22Rv1 (cell line): ENCODE data around the gene CREB3L4.

Source experiments
- H3K27ac ChIP-seq: fragments of 450-650 bp; 2 replicates; pipeline ENCODE4 v1.5.1; 2017
- CTCF ChIP-seq: fragments of 450-650 bp; IDR thresholded peaks from 2 replicates; pipeline ENCODE4 v1.5.1; 2017; ENCODE audit warnings: mild to moderate bottlenecking
- ZFX ChIP-seq: fragments of 450-650 bp; IDR thresholded peaks from 2 replicates; pipeline ENCODE4 v1.6.1; 2017; ENCODE audit warnings: antibody characterized with exemption, borderline replicate concordance

Gene CREB3L4

GRCh38 chr1:153970346-153970745 lies 2.6 kb downstream of the CREB3L4 start:
- no peak for TF ChIP-seq ZFX
- no peak for TF ChIP-seq CTCF
- H3K27ac ChIP-seq, result peak overlapping the region; percentile 100

DNA sequence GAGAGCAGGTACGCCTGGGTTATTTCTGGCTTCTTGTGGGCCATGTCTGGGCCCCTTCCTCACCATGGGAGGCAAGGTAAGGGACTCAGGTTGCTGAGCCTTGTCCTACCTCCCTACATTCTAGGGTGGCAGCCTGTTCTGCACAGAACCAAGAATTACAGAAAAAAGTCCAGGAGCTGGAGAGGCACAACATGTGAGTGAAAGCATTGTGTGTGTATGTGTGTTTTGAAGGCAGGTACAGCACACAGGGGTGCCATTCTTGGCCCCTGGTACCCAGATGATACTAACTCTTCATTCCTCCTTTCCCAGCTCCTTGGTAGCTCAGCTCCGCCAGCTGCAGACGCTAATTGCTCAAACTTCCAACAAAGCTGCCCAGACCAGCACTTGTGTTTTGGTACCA lies 5.4 kb downstream of the CREB3L4 start:
- TF ChIP-seq CTCF, result no peak
- no peak for TF ChIP-seq ZFX

GRCh38 chr1:153973525-153973924 lies 5.8 kb downstream of the CREB3L4 start:
- peak overlapping the region; percentile 100 for H3K27ac ChIP-seq

More for the DNA sequence above, 5.4 kb downstream of the CREB3L4 start:
- H3K27ac ChIP-seq, result peak overlapping the region; percentile 100

GRCh38 chr1:153976819-153977249 lies 9.1 kb downstream of the CREB3L4 start:
- TF ChIP-seq ZFX, result no peak
- TF ChIP-seq CTCF, result no peak
- peak overlapping the region; percentile 100 for H3K27ac ChIP-seq

More at GRCh38 chr1:153973525-153973924, 5.8 kb downstream of the CREB3L4 start:
- TF ChIP-seq CTCF, result no peak

DNA sequence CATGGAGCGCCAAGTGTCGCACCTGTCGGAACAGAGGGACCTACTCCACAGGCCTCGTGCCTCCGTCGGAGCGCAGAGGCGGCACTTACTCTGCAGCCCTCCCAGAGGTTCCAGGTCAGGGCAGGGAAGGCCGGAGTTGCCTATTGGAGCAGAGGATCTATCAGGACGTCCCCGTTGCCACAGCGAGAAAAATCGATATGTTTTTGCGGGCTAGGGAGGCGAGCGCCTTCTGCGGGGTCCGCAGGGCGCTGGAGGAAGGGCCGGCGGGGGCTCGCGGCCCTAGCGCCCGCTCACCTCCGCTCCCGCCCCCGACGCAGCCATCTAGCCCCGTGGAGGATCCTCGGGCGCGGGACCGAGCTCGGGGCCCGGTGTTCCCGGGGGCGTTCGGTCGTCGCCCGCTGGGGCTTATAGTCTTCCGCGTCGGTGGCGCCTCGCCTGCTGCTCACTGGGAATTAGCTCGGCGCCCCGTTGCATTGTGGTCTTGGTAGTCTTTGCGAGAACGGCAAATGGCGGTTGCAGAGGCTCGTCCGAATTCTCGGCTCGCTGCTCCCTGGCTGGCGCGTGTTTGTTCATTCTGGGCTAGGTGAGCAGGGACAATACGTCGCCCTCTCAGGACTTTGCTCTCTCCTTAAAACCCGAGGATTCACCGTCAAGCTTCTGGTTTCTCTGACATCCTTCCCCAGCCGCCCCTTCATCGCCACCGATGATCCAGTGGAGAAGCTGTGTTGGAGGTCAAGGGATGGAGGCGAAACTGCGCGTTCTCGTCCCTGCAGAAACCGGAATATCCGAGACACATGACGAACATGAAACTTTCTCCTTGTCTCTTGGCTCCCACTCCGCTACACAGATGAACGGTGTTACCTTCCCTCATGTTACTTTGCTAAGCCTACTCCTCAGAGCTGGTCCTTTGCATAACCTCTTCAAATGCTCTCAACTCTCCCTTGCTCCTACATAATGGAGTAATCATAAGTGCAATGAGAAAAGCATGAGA lies 9.8 kb downstream of the CREB3L4 start, which contains the start of gene JTB:
Gene JTB (minus strand): TSS at position 425 of the 991 bp plus-strand sequence. CDS start 422 bp downstream, at position 3.
- H3K27ac ChIP-seq, result peak within 1 kb of the TSS; percentile 100
- TF ChIP-seq CTCF, result peak; percentile 15; the same call in 1 of the 2 replicates
- no peak for TF ChIP-seq ZFX

- no peak for TF ChIP-seq ZFX
- no peak for TF ChIP-seq CTCF
- peak overlapping the region; percentile 100 for H3K27ac ChIP-seq
Observed at GRCh38 chr1:153978274-153978909, 10.7 kb downstream of the CREB3L4 start.

- peak overlapping the region; percentile 100 for H3K27ac ChIP-seq
Observed at GRCh38 chr1:153979091-153979490, 11.4 kb downstream of the CREB3L4 start.

GRCh38 chr1:153981735-153982134 lies 14.0 kb downstream of the CREB3L4 start:
- H3K27ac ChIP-seq, result 0 out of 2 replicates have a peak overlapping the region, but pooled peaks have one; percentile 2
